ENCODE results near the gene HNRNPR.

The HNRNPR gene

DNA sequence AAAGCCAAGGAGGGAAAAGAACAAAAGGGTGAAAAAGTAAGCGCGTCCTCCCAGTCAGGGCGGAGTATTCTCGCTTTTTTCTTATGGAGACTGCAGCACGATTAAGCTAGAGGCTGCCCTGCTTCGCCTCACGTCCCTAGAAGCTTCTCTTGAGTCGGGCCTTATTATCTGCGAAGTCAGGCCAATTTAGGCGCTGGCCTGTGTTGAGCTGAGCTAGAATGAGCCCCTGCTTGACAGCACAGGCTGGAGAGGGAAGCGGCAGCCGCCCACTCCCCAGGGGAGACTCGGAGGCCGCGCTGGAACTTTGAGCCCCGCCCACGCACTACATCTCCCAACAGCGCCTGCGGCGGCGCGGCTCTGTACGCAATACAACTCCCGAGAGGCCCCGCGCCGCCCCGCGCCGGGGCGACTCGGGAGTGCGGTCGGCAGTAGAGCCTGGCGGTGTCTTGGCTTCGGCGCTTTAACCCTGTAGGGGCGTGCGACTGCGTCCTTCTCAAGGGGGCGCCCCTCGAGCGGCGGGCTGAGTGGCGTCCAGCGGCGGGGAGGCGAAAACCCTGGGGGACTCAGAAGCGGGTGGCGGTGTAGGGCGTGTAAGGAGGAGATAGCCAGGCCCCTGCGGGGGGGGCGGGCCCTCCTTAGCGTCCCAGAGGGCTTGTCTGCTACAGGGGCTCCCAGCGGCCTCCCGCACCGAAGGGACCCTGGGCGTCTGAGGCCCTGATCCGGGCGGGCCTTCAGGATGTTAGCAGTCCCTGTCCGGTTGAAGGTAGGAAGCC lies 24.7 kb upstream of the HNRNPR start:
- peak; percentile 82 for DNase-seq (ENCODE audit: low read depth)

DNA sequence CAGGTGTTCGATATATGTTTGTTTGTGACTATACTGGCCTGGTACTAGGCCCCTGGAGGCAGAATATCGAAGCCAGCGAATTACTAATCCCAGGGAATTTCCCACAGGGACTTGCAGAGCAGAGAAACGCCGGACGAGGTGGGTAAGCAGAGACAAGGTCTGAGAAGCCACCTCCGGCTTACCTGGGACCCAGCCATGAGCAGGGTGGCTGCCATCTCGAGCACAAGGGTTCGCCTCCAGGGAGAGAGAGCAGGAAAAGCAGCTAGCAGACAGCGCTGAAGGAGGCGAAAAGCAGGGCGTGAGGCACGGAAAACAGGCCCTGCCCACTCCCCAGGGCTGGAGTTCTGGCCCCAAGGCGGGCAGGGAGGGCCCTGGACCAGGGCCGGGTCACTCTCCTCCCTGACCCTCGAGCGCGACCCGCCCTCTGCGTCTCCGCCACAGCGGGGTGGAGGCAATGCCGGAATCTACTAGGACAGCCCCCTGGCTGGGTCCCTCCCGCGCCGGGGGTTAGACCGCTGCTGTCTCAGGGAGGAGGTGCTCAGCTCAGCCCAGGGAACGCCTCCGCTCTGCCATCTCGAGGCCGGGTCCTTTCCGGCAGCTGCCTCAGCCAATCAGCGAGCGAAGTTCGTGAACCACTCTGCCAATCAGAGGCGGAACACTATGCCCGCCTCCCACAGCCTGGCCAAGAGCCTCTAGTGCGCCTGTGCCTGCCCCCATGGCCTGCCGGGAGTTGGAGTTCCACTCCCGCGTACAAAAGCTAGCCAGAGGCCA lies 23.9 kb upstream of the HNRNPR start:
- DNase-seq (ENCODE audit: low read depth) = peak; percentile 96

DNA sequence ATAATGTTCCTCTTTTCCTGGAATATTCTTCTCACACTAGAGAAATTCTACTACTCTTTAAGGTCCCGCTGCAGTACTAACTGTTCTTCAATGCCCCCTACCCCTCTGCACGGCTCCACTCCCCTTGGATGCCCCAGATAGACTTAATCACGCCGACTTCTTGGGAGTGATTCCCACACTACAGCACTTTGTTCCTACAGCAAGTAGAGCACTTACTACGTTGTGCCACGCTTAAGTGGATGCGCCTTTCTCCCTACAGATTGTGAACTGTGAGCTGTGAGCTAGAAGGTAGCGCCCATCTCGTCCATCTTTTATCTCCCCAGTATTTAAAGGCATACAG lies 23.3 kb upstream of the HNRNPR start:
- DNase-seq (ENCODE audit: low read depth) = no peak

GRCh38 chr1:23366598-23366997 lies 22.5 kb upstream of the HNRNPR start:
- DNase-seq (ENCODE audit: low read depth) = no peak

DNA sequence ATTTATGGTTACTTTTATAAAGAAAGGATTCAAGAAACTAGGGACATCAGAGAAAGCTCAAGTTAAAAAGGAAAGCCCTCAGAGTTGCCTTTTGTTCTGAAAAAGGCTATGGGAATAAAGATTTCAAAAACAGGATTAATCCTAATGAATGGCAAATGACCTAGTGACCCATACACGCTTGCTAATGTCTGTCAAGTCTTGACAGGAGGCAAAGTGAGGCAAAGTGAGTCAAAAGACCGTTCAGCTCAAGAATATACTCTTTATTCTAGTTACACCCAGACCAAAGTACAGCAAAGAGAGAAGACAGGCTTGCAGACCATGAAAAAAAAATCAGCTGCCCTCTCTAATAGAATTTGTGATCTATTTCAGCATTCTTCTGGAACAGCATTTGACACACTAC lies 22.1 kb upstream of the HNRNPR start:
- no peak for DNase-seq (ENCODE audit: low read depth)

GRCh38 chr1:23362218-23362713 lies 18.2 kb upstream of the HNRNPR start:
- DNase-seq (ENCODE audit: low read depth) = no peak

GRCh38 chr1:23358310-23358875 lies 14.3 kb upstream of the HNRNPR start:
- no peak for DNase-seq (ENCODE audit: low read depth)

DNA sequence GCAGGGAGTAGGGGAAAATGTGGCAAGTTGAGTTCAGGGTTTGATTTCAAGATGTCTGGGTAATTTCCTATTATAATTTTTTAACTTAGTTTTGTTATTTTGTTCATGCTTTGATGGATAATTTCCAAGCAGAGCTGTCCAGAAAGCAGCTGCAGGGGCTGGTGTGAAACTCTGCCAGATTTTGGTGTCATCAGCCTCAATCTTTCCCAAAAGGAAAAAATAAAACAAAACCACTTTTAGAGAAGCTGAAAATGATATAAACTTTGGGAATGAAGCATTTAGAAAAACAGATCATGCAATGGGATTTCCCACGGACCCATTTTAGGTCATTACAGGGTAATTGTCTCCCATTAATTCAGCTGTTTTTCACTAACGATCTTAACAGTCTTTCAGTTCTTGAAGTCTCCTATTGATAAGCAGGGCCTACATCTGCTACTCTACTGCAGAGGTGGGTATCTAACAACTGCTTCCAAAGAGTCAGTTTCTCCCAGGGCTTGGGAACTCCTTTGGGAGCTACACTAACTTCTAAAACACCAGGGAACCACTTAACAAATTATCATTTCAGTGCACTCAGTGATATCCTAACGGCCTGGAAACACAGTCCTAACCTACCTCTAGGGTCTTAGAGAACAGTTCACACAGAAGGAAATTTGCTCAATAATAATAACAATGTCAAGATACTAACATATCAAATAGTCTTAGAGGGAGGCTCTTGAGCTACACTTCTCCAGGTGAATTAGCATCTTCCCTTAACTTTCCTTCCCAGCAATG lies 13.2 kb upstream of the HNRNPR start:
- no peak for DNase-seq (ENCODE audit: low read depth)

GRCh38 chr1:23356471-23357137 lies 12.5 kb upstream of the HNRNPR start:
- DNase-seq (ENCODE audit: low read depth) = no peak

- DNase-seq (ENCODE audit: low read depth) = no peak
Measured at GRCh38 chr1:23354245-23354644, 10.2 kb upstream of the HNRNPR start.

DNA sequence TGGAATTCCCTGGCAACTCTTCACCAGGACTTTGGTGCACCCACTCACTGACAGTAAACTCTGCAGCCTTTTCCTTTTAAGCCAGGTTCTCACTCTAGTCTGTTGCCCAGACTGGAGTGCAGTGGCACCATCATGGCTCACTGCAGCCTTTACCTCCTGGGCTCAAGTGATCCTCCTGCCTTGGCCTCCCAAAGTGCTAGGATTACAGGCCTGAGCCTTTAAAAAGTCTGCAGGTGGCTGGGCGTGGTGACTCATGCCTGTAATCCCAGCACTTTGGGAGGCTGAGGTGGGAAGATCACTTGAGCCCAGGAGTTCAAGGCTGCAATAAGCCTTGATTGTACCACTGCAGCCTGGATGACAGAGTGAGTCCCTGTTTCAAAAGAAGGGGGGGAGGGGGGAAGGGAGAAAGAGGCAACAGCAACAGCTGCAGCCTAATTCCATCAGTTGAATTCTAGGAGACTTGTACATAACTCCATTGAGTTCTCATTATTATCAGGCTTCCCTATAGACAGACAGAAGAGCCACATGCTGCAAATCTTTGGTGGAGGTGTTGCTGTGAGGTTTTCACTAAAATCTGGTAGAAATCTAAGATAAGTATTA lies 8.1 kb upstream of the HNRNPR start:
- DNase-seq (ENCODE audit: low read depth) = no peak

DNA sequence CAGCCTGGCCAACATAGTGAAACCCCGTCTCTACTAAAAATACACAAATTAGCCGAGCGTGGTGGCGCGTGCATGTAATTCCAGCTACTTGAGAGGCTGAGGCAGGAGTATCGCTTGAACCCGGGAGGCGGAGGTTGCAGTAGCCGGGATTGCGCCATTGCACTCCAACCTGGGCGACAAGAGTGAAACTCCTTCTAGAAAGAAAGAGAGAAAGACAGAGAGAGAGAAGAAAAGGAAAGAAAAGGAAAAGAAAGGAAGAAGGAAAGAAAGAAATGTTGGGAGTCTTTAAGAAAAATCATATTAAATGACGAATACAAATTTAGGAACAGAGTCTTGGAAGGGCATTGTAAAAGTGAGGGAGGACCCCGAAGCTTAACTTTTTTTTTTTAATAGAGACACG lies 1.8 kb upstream of the HNRNPR start:
- no peak for DNase-seq (ENCODE audit: low read depth)

- DNase-seq (ENCODE audit: low read depth) = no peak
Measured at GRCh38 chr1:23344987-23345472, 946 bp upstream of the HNRNPR start.

- peak; percentile 34 for DNase-seq (ENCODE audit: low read depth)
Measured at GRCh38 chr1:23343221-23344110, 618 bp downstream of the HNRNPR start.

DNA sequence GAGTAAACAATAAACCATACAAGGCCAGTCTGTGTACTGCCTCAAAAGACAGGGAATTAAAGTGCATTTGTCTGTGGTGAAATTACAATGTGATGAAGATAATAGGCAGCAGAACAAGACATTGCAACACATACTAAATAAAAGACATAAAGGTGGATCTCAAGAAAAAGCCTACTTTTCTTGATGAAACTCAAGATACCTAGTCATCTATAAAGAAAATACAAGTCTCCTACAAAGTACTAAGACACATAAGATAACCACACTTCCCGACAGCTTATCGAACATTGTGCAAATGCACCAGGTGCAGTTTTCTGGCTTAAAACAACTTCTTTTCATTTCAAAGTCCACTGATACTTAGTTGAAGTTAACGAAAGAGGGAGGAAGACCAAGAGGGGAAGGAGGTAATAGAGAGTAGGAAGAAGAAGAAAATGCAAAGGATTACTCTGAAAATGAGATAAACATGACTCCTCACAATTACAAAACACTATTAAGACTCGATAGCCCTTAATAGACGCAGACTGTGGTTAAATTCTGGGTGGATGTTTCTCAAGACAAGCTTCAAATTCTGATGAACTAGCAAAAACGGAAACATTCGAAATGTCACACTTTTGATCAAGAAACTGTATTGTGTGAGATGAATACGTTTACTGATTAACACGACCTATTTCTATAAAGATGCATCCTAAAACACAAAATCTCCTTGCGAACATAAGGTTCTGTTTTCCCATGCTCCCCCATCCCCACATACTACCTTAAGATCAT lies 2.0 kb downstream of the HNRNPR start:
- no peak for DNase-seq (ENCODE audit: low read depth)

GRCh38 chr1:23339632-23340031 lies 4.5 kb downstream of the HNRNPR start:
- no peak for DNase-seq (ENCODE audit: low read depth)

DNA sequence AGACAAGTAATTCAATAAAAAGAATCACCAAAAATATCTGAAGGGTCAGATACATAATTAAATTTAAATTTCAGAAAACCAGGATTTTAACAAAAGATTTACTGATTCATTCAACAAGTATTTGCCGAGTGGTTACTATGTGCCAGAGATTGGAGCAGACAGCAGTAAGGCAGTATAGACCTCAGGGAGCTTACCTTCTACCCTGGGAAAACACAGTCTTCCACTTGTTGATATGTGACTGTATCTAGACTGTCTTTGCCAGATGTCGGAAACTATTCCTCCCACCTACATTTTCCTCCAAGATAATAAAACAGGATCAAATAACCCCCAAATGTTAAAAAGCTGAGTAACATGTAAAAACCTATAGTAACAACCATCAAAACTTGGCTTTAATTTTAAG lies 6.2 kb downstream of the HNRNPR start:
- DNase-seq (ENCODE audit: low read depth) = no peak

- DNase-seq (ENCODE audit: low read depth) = no peak
Measured at GRCh38 chr1:23331713-23332112, 12.4 kb downstream of the HNRNPR start.

DNA sequence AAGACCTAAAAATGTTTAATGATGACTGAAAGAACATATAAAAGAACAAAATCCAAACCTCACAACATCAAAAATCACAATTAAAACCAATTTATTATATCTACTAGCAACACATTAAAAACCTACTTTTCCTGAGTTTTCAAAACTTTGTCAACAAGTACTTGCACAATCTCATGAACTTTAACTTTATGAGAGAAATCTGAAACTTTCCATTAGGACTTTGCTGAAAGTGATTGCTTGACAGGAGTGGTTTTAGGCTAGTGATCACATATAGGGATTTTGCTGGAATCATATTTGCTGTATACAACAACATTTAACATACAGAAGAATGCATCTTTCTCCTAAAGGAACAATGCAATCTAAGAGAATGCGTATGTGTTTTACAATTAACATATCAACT lies 13.2 kb downstream of the HNRNPR start:
- DNase-seq (ENCODE audit: low read depth) = no peak
